GM21515 (cell line): ENCODE data around the gene STARD4.

Source experiments
- ATAC-seq: cut with Tn5 transposase; IDR thresholded peaks from one replicate; pipeline ENCODE4 v1.9.1; 2021; ENCODE audit not compliant: unreplicated experiment

Gene STARD4

GRCh38 chr5:111478266-111478665 is 34.1 kb downstream of the STARD4 start:
- no peak for ATAC-seq

- ATAC-seq, result no peak
These were observed 39.8 kb downstream of the STARD4 start for GRCh38 chr5:111472579-111472978.

GRCh38 chr5:111472096-111472495 is 40.2 kb downstream of the STARD4 start:
- ATAC-seq, result no peak

- no peak for ATAC-seq
These were observed 42.4 kb downstream of the STARD4 start for GRCh38 chr5:111469903-111470302.

GRCh38 chr5:111469293-111469896 is 42.9 kb downstream of the STARD4 start:
- ATAC-seq, result no peak

- no peak for ATAC-seq
These were observed 49.0 kb downstream of the STARD4 start for GRCh38 chr5:111463311-111463710.

- ATAC-seq, result no peak
These were observed 50.4 kb downstream of the STARD4 start for GRCh38 chr5:111461934-111462333.

- no peak for ATAC-seq
These were observed 51.1 kb downstream of the STARD4 start for GRCh38 chr5:111461255-111461671.

GRCh38 chr5:111454776-111455175 is 57.6 kb downstream of the STARD4 start:
- ATAC-seq, result no peak

- ATAC-seq, result no peak
These were observed 58.1 kb downstream of the STARD4 start for GRCh38 chr5:111454198-111454622.

GRCh38 chr5:111453747-111454146 is 58.6 kb downstream of the STARD4 start:
- no peak for ATAC-seq

GRCh38 chr5:111453295-111453694 is 59.0 kb downstream of the STARD4 start:
- ATAC-seq, result no peak

GRCh38 chr5:111447822-111448221 is 64.5 kb downstream of the STARD4 start:
- ATAC-seq, result no peak

- no peak for ATAC-seq
These were observed 65.2 kb downstream of the STARD4 start for GRCh38 chr5:111447099-111447498.
